Measurements from ENCODE around the gene TCP10L.

Gene TCP10L

DNA sequence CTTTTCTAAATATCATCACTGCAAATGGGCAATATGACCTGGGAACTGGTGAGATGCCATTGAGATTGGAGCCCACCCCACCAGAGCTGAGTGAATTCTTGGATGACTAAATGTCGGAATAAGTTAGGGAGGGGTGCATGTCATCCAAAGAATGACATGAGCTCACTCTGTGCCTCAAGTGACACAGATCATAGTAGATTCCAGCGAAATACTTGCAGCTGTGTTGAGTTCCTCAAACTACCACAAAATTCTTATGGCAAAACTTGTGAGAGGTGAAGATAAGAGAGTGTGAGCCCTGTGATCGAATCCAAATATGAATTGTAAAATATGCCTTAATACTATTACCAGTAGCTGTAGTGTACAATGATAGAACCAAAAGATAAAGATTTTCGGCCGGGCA is 2.3 kb upstream of the TCP10L start:
- TF ChIP-seq CTCF (conservative IDR thresholded peaks at IDR 0.05; ENCODE audit: low read depth, low read length) = no peak
- no peak overlapping the region for H3K4me3 ChIP-seq (ENCODE audit: low read depth, low read length)

DNA sequence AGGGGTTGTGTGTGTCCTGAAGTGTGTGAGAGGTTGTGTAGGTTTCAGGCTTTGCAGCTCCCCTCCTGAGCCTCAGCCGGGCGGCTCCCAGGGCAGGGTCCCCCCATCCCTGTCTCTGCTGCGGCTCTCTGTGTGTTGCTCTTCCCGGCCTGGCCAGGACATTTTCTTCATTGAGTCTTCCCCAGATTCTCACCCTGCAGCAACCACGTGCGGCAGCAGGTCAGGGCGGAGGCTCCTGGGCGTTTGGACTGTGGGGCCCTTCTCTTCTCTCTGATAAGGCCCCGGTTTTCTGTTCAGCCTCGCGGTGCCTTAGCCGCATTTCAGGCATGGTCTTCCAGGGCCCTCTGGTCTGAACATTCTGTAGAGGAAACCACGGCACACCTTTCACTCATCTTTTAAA is 1.8 kb upstream of the TCP10L start:
- DNase-seq (ENCODE audit: low read depth) = no peak
- no peak overlapping the region for H3K4me3 ChIP-seq (ENCODE audit: low read depth, low read length)
- no peak for TF ChIP-seq CTCF (conservative IDR thresholded peaks at IDR 0.05; ENCODE audit: low read depth, low read length)

More for the DNA sequence above, 2.3 kb upstream of the TCP10L start:
- DNase-seq (ENCODE audit: low read depth) = no peak

GRCh38 chr21:32585970-32586369 is 647 bp upstream of the TCP10L start:
- no peak for DNase-seq (ENCODE audit: low read depth)
- TF ChIP-seq CTCF (conservative IDR thresholded peaks at IDR 0.05; ENCODE audit: low read depth, low read length) = no peak
- H3K4me3 ChIP-seq (ENCODE audit: low read depth, low read length) = no peak overlapping the region

- no peak for DNase-seq (ENCODE audit: low read depth)
- no peak overlapping the region for H3K4me3 ChIP-seq (ENCODE audit: low read depth, low read length)
- no peak for TF ChIP-seq CTCF (conservative IDR thresholded peaks at IDR 0.05; ENCODE audit: low read depth, low read length)
Observed at GRCh38 chr21:32584472-32584871, 851 bp downstream of the TCP10L start.

GRCh38 chr21:32581732-32582131 is 3.6 kb downstream of the TCP10L start:
- no peak overlapping the region for H3K4me3 ChIP-seq (ENCODE audit: low read depth, low read length)
- TF ChIP-seq CTCF (conservative IDR thresholded peaks at IDR 0.05; ENCODE audit: low read depth, low read length) = no peak
- DNase-seq (ENCODE audit: low read depth) = no peak

DNA sequence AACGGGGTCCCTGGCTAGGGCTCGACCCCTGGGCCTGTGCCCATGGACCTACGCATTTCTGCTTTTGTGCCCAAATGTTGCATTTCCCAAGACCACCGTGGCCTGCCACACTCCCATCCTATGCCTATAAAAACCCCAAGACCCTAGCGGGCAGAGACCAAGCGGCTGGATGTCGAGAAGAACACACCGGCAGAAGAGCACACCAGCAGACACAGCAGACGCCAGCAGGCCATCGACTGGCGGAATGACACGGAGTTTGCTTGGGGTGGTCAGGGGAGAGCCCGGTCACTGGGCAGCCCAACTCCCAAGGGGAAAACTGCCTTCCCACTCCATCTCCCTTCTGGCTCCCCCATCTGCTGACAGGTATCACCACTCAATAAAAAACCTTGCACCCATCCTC is 4.4 kb downstream of the TCP10L start:
- no peak overlapping the region for H3K4me3 ChIP-seq (ENCODE audit: low read depth, low read length)
- TF ChIP-seq CTCF (conservative IDR thresholded peaks at IDR 0.05; ENCODE audit: low read depth, low read length) = no peak
- DNase-seq (ENCODE audit: low read depth) = no peak

DNA sequence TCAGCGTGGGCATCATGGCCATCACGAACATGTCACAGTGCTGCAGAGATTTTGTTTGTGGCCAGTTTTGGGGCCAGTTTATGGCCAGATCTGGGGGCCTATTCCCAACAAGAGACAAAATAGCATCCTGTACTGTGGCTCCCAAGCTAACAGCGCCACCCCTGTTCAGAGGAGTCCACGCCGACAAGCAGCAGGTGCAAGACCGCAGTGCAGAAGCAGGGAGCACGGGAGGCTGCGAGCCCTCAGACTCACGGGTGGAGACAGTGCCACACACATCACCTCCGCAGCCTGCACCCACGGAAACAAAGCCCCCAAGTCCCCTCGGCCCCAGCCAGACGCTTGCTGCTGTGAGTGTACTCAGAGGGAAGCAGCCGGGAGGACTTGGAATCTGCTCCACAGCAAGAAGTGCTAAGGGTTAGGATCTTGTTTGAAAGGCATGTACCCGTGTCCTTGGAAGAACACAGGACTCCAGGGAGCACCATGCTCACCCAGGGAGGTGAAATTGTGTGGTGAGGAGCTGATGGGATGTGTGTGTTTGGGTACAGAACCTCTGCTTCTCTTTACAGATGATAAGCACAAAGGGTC is 7.1 kb downstream of the TCP10L start:
- no peak overlapping the region for H3K4me3 ChIP-seq (ENCODE audit: low read depth, low read length)
- DNase-seq (ENCODE audit: low read depth) = peak; percentile 39
- TF ChIP-seq CTCF (conservative IDR thresholded peaks at IDR 0.05; ENCODE audit: low read depth, low read length) = peak; percentile 61
